Measurements from ENCODE around the gene SPAST. TPM values are rescaled to one million over a fixed set of nuclear protein-coding genes. Genes with fewer than 3 reads are reported as not detected.
"Not testable (repeated sequence)": the region's sequence is repeated elsewhere in the genome, so short reads cannot be mapped to it uniquely, and the experiment has no call there.

Gene SPAST
- polyA plus RNA-seq, 1 donor, result 16.0 TPM

DNA sequence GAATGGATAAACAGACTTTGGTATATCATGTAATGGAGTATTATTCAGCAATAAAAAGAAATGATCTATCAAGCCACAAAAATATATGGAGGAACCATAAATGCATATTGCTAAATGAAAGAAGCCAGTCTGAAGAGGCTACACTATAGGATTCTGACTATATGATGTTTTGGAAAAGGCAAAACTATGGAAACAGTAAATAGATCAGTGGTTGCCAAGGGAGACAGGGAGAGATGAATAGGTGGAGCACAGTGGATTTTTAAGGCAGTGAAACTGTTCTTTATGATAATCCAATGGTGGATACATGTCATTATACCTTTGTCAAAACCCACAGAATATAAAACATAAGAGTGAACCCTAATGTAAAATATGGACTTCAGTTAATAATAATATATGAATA is 61.3 kb downstream of the SPAST start:
- DNase-seq (ENCODE audit: low read depth), result no peak

- DNase-seq (ENCODE audit: low read depth), result no peak
These were observed 65.3 kb downstream of the SPAST start for GRCh38 chr2:32128636-32129035.

DNA sequence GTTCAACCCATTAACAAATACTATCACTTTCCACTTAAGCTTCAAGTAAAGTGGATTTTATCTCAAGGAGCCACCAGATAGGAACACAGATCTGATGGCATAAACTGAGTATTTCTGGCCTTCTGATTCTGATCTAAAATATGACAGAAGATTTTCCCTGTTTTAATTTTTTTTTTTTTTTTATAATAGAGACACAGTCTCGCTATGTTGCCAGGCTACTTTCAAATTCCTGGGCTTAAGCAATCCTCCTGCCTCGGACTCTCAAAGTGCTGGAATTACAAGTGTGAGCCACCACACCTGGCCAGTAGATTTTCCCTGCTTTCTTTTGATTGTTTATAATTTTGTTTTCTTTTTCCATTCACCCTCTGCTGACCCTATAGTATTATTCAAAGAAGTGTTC is 65.7 kb downstream of the SPAST start:
- DNase-seq (ENCODE audit: low read depth), result no peak

- no peak for DNase-seq (ENCODE audit: low read depth)
These were observed 72.1 kb downstream of the SPAST start for GRCh38 chr2:32135409-32135808.

DNA sequence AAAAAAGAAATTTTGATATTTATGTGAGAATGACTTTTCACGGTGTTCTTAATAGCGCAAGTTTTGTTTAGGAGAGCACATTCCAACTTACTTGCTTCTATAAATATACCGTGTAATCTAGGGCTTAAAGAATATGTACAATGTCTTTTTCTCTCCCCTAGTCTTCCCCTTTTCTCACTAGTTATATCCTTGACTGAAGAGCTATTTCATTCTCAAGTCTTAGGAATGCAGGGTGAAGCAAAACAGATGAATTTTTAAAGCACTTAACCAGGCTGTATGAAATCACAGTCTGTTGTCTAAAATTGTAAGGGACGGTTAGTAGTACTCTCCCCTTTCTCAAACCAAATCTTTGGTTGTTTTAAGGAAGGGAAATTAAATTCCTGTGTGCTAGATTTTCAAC is 72.7 kb downstream of the SPAST start:
- no peak for DNase-seq (ENCODE audit: low read depth)

DNA sequence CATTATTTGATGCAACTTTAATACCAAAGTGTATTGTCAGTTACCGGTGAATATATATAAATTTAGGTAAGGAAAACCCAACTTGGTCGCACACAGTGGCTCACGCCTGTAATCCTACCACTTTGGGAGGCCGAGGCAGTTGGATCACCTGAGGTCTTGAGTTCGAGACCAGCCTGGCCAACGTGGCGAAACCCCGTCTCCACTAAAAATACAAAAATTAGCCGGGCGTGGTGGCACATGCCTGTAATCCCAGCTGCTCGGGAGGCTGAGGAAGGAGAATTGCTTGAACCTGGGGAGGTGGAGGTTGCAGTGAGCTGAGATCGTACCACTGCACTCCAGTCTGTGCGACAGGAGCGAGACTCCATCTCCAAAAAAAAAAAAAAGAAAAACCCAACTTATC is 88.2 kb downstream of the SPAST start:
- not testable (repeated sequence) for DNase-seq (ENCODE audit: low read depth)

DNA sequence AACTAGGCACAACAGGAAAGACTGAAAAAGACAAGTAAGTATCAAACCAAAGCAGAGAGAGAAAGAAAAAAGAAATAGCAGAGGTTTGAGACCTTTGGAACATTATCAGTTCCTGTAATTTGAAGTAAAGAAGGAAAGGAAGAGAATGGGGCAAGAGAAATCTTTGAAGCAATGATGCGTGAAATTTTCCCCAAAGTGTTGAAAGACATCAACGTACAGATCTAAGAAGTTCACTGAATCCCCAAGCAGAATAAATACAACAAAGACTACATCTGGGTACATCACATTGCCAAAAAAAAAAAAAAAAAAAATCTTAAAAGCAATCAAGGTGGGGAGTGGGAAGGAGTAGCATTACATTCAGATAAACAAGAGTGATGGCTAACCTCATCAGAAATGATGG is 96.3 kb downstream of the SPAST start:
- DNase-seq (ENCODE audit: low read depth), result no peak

DNA sequence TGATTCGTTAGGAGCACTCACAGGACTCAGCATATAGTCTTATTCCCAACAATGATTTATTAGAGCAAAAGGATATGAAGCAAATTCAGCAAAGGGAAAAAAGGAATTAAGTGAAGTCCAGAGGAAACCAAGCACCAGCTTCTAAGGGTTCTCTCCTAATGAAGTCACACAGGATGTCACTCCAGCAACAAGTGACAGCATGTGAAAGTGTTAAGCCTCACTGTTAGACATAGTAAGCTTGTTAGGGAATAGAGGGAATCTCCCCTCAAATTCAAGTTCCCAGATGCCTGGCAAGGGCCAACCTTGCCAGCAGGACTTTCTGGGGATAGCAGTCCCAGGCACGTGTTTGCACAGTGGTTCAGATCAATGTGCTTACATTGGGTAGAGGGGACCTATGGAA is 97.9 kb downstream of the SPAST start:
- DNase-seq (ENCODE audit: low read depth), result no peak

- not testable (repeated sequence) for DNase-seq (ENCODE audit: low read depth)
These were observed 100.9 kb downstream of the SPAST start for GRCh38 chr2:32164254-32164653.

DNA sequence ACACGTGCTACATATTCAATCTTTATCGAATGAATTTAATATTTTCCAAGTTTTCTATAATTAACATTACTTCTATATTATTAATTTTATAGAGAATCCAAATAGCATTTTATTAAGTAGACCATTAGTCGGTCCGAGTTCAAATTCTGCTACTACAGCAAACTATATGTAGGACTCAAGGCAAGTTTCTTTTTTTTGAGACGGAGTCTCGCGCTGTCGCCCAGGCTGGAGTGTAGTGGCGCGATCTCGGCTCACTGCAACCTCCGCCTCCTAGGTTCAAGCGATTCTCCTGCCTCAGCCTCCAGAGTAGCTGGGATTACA is 101.6 kb downstream of the SPAST start:
- DNase-seq (ENCODE audit: low read depth), result not testable (repeated sequence)

DNA sequence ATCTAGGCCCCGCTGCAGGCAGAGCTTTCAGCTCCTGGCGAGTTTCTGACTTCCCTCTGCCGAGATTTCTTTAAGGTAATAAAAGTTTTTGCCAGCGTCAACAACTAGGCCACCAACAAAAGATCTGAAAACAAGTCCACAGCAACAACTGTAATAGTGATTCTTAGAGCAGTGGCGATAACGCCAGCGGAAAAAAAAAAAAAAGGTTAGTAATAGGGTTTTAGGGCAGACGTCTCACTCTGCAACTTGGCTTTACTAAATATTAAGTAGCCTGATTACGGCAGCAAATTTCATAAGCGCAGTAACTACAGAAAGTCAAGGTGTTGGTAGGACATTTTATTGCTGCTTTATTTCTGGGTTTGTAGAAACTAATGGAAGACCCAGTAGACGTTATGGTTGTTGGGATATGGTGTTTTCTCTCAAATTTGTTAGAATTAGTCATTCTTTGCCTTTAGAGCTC is 102.8 kb downstream of the SPAST start:
- DNase-seq (ENCODE audit: low read depth), result no peak

GRCh38 chr2:32168513-32168912 is 105.2 kb downstream of the SPAST start:
- no peak for DNase-seq (ENCODE audit: low read depth)

DNA sequence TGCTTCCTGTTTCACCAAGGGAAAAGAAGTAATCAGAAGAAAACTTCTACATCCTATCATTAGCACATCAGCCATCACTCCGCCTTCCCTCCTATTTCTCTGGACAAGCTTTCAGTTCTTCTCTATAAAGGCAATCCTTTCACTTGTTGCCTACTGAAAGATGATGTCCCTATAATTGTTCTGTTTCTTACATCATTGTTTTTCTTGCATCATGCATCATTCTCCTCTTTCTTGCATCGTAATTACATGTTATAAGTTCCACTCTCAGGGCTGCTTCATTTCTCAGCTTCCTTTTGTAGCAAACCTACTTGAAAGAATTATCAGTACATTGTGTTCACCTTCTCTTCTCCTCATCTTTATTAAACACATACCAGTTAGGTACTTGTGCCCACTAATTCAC is 109.5 kb downstream of the SPAST start:
- no peak for DNase-seq (ENCODE audit: low read depth)

DNA sequence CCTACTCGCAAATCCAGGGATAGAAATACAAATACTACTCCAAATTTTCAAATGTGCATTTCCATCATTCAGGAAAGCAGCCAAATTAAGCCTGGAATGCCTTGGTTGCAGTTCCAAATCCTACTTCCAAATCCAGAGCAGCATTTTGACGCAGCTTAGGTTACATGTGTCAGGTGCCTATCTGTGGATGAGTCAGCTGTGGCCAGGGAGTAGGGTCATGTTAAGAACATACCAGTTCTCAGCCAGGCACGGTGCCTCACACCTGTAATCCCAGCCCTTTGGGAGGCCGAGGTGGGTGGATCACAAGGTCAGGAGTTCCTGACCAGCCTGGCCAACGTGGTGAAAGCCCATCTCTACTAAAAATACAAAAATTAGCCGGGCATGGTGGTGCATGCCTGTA is 119.3 kb downstream of the SPAST start:
- DNase-seq (ENCODE audit: low read depth), result no peak

GRCh38 chr2:32189011-32189410 is 125.7 kb downstream of the SPAST start:
- DNase-seq (ENCODE audit: low read depth), result no peak

DNA sequence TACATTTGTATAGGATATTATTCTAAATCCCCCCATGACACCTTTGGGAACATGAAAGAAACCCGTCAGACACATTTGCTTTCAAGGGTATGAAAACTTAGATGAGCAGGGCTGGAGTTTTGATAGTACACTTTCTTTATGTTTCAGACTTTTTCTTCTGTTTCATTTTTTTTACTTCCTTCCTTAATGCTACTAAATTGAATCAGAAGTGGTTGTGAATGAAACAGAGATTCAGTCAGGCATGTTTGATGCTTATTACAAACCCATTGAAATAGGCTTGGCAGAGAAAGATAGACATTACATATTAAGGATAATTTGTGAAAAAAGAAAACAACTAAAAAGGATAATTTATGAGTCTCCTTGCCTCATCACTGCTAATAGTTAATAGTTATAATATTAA is 129.1 kb downstream of the SPAST start:
- DNase-seq (ENCODE audit: low read depth), result no peak

DNA sequence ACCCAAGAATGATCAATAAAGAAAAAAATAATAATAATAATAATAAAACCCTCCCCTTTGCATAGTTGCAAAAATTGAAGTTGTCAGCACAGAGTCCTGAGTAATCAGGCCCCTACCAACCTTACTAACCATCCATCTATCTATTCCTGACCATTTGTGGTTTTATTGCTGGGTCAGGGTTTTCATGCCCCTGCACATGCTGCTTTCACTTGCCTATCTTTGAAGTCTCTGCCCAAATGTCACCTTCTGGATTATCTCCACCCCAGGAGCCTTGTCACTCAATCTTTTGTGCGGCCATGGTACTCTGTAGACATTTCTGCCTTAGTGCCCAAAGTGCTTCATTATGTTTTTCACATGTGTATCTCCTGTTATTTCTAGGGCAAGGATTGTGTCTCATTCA is 137.5 kb downstream of the SPAST start:
- no peak for DNase-seq (ENCODE audit: low read depth)

DNA sequence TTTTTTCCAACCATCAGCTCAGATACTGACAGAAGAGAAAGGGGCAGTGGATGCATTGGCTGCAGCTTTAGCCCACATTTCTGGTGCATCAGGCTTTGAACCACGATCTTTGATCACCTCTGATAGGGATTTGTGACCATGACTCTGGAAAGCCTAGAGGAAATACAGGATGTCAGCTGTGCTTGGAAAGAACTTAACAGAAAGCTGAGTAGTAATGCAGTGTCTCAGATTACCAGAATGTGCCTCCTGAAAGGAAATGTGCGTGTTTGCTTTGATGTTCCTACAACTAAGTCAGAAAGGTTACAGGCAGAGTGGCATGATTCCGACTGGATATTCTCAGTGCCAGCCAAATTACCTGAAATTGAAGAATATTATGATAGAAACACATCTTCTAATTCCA is 140.1 kb downstream of the SPAST start:
- DNase-seq (ENCODE audit: low read depth), result not testable (repeated sequence)

Other genes with a start within 250 kb of the SPAST start
- gene MEMO1, start 52.5 kb upstream of the SPAST start, polyA plus RNA-seq (ENCODE audit: insufficient read length), result 41.8 TPM
- 41.7 TPM for gene DPY30, start 23.8 kb upstream of the SPAST start, polyA plus RNA-seq (ENCODE audit: insufficient read length)
- gene SLC30A6, start 102.3 kb downstream of the SPAST start, polyA plus RNA-seq (ENCODE audit: insufficient read length), result 14.9 TPM
- 0.85 TPM for gene NLRC4, start 201.3 kb downstream of the SPAST start, polyA plus RNA-seq (ENCODE audit: insufficient read length)
- 40.8 TPM for gene YIPF4, start 214.3 kb downstream of the SPAST start, polyA plus RNA-seq (ENCODE audit: insufficient read length)